ENCODE results near the gene FGFR3.

Gene FGFR3

DNA sequence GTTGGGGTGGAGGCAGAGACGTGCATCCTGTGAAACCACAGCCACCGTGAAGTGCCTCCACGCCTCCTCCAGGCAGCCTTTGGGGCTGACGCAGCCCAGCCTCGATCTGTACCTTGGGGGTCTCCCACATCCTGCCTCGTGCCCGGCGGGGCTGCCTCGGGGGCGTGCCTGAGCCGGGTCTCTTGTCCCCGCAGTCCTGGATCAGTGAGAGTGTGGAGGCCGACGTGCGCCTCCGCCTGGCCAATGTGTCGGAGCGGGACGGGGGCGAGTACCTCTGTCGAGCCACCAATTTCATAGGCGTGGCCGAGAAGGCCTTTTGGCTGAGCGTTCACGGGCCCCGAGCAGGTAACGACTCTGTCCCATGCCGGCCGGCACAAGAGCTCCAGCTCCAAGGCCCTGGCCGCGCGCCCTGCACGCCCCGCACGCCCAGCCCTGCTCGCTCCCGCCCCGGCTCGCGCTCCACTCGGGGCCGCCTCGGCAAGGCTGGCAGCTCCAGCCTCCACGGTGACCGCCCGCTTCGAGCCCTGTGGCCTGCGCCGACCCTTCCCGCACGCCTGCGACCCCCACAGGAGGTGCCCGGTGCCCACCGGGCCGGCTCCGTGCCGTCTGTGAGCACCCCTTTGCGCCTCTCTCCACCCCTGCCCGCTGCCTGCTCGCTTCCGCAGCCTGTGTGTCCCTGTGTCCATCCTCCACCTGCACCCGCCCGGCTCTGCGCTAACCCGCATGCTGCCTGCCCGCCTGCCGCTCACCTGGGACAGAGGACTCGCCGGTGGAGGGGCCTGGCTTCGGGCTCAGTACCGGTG, 9.8 kb downstream of the FGFR3 start:
- no peak for DNase-seq (ENCODE audit: low spot score)

DNA sequence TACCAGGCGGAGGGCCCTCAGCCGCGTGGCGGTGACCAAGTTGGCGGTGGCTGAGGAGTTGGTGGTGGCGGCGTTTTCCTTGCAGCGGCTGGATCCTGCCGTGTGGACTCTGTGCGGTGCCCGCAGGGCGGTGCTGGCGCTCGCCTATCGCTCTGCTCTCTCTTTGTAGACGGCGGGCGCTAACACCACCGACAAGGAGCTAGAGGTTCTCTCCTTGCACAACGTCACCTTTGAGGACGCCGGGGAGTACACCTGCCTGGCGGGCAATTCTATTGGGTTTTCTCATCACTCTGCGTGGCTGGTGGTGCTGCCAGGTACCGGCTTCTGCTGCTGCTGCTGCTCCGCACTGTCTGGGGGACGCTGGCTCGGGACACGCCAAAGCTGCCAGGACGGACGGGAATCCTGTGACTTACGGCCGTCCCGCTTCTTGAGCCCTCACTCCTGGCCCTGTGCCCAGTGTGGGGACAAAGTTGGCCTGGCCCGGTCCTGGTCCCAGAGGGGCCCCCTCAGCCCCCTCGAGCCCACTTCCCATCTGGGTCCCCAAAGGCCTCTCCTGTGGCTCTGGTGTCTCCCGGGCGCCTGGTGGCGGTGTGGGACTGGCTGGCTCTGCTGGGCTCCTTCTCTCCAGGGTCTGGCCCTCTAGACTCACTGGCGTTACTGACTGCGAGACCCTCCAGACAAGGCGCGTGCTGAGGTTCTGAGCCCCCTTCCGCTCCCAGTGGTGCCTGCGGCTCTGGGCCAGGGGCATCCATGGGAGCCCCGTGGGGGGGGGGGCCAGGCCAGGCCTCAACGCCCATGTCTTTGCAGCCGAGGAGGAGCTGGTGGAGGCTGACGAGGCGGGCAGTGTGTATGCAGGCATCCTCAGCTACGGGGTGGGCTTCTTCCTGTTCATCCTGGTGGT, 10.7 kb downstream of the FGFR3 start:
- DNase-seq (ENCODE audit: low spot score) = no peak

DNA sequence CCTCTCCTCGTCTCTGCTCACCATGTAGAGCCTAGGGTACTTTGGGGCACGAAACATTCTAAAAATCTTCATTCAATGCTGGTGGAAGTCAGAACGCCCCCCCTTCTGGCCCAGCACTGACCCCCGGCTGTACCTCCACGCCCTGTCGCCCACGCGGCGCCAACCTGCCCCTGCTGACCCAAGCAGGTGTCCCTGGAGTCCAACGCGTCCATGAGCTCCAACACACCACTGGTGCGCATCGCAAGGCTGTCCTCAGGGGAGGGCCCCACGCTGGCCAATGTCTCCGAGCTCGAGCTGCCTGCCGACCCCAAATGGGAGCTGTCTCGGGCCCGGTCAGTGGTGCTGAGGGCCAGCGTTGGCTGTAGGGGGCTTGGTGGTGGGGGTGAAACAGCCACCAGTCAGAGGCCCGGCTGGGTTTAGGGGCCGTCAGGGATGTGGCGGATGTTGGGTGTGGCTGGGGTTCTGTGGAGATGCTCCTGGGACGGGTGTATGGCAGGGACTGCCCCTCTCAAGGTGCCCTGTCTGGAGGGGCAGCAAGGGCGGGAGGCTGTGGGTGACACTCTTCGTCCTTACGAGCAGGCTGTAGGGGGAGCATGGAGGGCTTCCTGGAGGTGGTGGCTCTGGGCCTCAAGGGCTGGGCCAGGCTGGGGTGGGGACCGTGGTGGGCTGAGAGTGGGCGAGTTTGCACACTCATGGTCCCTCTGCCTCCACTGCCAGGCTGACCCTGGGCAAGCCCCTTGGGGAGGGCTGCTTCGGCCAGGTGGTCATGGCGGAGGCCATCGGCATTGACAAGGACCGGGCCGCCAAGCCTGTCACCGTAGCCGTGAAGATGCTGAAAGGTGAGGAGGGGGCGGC, 11.8 kb downstream of the FGFR3 start:
- DNase-seq (ENCODE audit: low spot score) = no peak

DNA sequence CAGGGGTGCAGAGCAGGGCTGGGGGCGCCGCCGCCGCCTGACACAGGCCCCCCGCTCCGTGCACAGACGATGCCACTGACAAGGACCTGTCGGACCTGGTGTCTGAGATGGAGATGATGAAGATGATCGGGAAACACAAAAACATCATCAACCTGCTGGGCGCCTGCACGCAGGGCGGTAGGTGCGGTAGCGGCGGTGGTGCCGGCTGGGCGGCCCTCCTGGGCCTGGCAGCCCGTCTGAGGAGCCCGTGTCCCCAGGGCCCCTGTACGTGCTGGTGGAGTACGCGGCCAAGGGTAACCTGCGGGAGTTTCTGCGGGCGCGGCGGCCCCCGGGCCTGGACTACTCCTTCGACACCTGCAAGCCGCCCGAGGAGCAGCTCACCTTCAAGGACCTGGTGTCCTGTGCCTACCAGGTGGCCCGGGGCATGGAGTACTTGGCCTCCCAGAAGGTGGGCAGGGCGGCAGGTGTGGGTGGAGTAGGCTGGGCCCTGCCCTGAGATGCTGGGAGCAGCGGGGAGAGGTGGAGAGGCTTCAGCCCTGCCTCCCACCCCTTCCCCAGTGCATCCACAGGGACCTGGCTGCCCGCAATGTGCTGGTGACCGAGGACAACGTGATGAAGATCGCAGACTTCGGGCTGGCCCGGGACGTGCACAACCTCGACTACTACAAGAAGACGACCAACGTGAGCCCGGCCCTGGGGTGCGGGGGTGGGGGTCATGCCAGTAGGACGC, 12.6 kb downstream of the FGFR3 start:
- no peak for DNase-seq (ENCODE audit: low spot score)

DNA sequence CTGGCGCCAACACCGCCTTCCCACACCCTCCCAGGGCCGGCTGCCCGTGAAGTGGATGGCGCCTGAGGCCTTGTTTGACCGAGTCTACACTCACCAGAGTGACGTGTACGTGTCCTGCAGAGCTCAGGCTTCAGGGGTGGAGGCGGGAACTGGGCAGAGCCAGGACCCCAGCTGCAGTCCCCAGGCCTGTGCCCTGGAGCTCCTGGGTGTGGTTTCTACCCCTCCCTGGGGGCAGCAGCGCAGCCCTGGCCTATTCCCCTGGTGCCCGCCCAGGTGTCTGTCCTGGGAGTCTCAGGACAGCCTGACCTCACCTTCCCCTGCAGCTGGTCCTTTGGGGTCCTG, 13.1 kb downstream of the FGFR3 start:
- no peak for DNase-seq (ENCODE audit: low spot score)

DNA sequence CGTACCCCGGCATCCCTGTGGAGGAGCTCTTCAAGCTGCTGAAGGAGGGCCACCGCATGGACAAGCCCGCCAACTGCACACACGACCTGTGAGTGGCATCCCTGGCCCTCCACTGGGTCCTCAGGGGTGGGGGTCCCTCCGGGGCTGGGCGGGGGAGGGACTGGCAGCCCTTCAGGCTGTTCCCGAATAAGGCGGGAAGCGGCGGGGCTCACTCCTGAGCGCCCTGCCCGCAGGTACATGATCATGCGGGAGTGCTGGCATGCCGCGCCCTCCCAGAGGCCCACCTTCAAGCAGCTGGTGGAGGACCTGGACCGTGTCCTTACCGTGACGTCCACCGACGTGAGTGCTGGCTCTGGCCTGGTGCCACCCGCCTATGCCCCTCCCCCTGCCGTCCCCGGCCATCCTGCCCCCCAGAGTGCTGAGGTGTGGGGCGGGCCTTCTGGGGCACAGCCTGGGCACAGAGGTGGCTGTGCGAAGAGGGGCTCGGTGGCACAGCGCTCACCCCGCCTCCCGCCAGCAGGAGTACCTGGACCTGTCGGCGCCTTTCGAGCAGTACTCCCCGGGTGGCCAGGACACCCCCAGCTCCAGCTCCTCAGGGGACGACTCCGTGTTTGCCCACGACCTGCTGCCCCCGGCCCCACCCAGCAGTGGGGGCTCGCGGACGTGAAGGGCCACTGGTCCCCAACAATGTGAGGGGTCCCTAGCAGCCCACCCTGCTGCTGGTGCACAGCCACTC, 13.7 kb downstream of the FGFR3 start:
- no peak for DNase-seq (ENCODE audit: low spot score)

DNA sequence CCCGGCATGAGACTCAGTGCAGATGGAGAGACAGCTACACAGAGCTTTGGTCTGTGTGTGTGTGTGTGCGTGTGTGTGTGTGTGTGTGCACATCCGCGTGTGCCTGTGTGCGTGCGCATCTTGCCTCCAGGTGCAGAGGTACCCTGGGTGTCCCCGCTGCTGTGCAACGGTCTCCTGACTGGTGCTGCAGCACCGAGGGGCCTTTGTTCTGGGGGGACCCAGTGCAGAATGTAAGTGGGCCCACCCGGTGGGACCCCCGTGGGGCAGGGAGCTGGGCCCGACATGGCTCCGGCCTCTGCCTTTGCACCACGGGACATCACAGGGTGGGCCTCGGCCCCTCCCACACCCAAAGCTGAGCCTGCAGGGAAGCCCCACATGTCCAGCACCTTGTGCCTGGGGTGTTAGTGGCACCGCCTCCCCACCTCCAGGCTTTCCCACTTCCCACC, 14.3 kb downstream of the FGFR3 start:
- DNase-seq (ENCODE audit: low spot score) = no peak

DNA sequence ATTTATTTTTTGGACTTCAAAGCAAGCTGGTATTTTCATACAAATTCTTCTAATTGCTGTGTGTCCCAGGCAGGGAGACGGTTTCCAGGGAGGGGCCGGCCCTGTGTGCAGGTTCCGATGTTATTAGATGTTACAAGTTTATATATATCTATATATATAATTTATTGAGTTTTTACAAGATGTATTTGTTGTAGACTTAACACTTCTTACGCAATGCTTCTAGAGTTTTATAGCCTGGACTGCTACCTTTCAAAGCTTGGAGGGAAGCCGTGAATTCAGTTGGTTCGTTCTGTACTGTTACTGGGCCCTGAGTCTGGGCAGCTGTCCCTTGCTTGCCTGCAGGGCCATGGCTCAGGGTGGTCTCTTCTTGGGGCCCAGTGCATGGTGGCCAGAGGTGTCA, 15.3 kb downstream of the FGFR3 start:
- DNase-seq (ENCODE audit: low spot score) = no peak

DNA sequence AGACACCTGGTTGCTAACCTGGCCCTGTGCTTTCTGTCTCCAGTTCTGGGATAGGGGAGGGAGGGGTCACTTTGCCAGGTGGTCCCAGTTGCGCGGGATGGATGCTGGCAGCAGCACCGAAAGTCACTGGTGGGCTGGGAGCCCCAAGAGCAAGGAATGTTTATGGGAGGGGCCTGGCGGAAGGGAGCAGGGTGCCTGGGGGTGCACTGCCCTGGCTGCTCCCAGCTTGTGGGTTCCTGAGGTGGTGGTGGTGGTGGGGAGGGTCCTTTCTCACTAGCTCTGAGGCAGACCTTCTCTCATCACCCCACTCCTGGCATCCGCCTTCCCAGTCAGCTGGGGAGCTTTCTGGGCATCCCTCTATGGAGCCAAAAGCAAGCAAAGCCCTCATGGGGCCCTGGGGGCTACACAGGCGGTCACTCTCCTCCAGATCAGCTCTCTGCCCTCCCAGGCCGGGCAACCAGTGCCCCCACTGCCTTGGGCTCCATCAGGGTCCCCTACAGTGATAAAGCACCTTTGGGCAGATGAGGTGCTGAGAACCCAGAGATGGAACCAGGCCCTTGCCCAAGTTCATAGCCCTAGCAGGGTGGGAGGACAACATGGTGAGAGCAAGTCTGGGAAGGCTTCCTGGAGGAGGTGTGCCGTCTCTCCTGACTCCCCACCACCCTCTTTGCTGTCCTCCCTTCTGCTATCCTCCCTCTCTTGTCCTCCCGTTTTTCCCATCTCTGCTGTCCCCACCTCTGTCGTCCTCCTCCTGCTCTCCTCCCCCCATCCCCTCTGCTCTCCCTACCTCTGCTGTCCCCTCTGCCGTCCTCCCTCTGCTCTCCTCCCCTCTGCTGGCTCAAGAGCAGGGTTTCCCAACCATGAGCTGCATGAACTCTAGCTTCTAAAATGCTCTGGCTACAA, 16.0 kb downstream of the FGFR3 start:
- no peak for DNase-seq (ENCODE audit: low spot score)

DNA sequence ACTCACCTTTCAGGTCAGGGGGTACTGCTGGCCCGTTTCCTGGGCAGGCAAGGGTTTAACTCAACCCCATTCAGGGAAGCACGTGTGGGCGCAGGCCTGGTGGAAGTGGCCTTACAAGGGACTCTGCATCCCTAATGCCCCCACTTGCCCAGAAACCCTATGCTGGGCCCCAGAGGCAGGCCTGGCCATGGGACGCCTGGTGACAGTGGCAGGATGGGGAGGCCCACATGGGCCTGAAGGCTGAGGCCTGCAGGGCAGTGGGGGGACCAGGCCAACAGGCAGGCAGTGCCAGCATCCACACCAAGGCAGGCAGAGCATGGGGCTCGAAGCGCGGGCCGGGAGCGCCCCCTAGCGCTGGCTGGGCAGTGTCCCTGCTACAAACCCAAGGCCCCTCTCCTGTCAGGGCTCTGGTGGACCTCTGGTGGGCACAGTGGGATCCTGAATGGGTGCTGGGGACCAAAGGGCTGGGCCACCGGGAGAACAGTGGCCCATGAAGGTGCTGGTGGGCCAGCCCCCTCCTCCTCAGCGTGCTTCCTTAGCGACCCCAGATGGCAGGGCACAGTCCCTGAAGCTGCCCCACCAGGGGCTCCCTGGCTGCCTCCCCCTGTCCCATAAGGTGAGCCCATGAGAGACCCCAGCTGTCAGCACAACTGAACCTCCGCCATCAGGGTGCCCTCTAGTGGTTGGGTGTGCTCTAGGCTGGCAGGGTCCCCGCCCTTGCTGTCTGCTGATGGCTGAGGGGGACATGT, 16.8 kb downstream of the FGFR3 start:
- DNase-seq (ENCODE audit: low spot score) = peak; percentile 66

DNA sequence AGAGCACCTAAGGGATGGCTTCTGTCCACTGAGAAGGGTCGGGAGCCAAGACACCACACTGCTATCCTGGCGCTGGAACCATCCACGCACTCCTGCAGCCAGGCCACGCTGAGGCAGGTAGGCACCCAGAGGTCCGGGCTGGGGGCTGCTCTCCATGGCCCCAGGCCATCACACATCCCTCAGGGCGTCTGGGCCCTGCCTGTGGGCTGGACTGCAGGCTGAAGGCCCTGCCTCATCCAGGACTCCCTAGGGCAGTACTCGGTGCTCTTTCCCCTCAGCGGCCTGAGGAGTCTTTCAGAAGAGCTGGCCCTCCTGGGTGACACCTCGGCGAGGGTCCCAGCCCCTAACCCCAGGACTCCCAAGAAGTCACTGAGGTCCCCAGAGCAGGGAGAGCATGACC, 17.7 kb downstream of the FGFR3 start:
- no peak for DNase-seq (ENCODE audit: low spot score)

DNA sequence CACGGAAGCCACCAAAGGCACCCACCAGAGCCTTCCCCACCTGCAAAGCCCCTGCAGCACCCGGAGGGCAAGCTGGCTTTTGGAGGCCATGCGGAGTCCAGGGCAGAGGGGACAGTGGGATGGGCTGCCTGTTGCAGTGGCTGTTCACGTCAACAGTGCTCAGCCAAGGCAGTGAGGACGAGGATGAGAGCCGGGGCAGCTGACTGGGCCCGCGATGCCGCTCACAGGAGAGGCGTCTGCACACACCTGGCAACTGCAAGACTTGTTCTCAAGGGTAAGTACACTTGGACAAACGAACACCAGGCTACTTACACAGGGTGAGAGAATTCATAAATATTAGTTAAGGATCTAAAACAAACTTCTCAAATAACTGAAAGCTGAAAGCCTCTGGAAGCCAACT, 19.6 kb downstream of the FGFR3 start:
- DNase-seq (ENCODE audit: low spot score) = no peak

DNA sequence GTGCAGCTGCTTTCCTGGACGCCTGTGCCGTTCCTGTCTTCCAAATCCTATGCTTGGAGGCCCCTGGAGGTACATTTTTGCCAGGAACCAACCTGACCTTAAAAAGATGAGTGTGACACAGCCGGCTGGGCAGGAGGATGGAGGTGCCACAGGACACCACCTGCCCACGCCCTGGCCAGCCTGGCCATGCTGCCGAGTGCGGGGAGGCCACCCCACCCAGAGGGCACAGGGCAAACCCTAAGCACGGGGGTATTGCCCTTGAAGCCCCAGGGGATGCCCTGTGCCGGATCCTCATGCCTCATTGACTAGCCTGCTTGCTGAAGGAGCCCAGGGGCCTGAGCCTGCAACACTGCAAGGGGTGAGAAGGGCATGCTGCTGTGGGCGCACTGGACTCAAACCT, 20.1 kb downstream of the FGFR3 start:
- no peak for DNase-seq (ENCODE audit: low spot score)

DNA sequence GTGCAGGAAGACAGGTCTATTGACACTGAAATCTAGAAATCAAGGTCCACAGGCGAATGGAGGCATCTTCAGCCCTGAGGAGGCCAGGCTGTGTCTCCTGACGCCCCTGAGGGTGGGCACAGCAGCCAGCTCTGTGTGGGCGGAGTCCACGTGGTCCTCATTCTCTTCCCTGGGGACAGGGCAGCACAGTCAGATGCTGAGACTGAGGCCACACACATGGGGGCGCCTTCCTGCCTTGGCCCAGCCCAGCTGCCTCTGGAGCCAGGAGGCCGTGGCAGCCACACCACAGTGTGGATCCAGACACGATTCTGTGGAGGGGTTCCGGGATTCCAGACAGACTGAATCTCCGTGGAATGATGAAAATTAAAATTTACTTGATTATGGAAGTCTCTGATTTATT, 20.8 kb downstream of the FGFR3 start:
- DNase-seq (ENCODE audit: low spot score) = no peak

DNA sequence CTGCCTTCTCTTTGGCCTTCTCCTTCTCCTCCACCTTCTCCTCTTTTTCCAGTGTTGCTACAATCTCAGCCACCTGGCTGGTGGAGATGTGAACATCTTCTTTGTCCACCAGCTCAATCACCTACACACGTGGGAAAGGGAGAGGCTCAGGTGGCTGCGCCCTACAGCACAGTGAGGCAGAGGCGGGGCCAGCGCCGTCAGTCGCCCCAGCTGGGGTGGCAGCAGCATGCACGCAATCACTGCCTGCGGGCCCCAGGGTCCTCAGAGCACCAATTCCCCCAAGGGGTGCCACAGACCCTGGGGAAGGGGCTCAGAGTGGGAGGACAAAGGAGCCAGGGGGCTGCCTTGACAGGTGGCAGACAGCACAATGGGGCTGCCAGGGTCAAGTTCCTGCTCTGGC, 21.4 kb downstream of the FGFR3 start:
- no peak for DNase-seq (ENCODE audit: low spot score)

DNA sequence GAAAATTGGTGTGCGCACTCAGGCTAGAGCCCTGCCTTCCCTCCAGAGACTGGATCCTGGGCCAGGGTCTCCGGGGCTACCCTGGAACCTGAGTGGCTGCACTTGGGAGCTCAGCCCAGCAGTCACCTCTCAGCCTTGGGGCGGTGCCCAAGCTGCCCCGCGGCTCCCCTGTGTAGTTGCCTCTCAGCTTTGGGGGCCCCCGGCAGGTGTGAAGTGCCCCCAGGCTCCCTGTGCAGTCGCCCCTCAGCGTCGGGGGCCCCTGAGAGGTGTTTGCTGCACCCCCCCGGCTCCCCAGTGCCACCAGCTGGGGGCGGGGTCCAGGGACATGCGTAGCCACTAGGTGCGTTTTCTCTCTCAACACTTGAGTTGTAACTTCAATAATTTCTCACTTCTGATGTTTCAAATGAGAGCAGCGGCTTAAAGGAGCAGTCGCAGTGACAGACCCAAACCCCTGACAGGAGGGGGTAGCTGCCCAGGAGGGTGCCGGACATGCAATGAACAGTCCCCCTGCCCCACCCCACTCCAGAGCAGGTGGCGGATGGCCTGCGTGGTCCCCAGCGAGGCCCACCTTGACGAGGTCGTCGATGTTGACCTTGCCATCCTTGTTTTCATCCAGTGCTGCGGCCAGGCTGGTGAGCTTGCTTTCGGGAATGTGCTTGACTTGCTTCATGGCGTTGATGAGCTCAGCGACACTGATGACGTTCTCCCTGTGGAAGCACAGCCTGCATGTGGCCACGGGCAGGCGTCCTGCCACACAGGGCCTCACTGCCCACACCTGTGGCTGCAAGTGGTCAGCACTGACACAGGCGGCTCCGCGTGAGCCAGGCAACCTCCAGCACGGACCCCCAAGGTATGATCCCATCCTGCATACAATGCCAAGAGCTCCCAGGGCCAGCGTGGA, 22.3 kb downstream of the FGFR3 start:
- DNase-seq (ENCODE audit: low spot score) = no peak

DNA sequence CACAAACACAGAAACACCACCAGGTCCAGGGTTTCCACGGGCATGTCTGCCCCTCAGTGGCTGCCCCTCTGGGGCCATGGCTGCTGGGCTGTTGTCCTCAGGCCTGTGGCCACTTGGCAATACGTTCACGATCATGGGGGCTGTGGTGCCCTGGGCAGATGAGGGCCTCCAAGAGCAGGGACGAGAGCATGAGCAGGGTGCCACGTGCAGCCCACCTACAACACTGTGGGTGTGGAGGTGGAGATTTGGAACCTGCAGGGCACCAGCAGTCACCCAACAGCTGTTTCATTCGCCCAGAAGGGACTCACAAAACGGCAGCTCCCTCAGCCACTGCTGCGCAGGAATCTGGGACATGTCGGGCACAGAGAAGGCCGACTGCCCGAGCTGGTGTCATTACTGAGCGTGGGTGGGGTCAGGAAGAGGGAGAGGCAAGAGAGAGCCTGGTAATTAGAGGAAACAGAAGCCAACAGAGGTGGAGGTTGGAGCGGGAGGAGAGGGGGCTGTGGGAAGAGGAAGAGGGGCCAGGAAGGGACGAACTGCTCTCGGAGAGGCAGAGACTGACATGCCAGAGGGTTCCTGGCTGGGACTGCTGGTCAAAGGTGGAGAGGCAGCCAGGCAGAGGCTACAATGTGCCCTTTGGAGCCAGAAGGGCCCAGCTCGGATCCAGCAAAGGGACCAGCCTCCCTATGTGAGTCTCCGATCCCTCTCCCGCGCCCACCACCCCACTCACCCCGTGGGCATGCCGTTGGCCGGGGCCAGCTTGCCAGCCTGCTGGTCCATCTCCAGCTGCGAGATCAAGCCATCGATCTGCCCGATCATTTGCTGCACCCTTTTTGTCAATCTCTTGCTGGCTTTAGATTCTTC, 23.1 kb downstream of the FGFR3 start:
- no peak for DNase-seq (ENCODE audit: low spot score)

All from activated CD4-positive, alpha-beta T cell treated with anti-CD3 and anti-CD28 coated beads, Interleukin-2, Interleukin-4, amounts not matched to agents 100 ng/mL and 50 ng/mL, durations not matched to agents 16 hours and 8 hours (primary cell).